HEK293T (cell line): ENCODE measurements around the gene CASP2.

ENCODE experiments used
- CTCF ChIA-PET: fragments of 350-600 bp; formaldehyde crosslinking; extraction: SDS; loops from one replicate; lab custom pipeline; 2021; ENCODE audit warnings: antibody characterized with exemption, inconsistent platforms; lab: Yijun Ruan, JAX
- POLR2A ChIA-PET: fragments of 350-600 bp; formaldehyde crosslinking; extraction: SDS; loops from one replicate; lab custom pipeline; 2020; ENCODE audit warnings: antibody characterized with exemption, inconsistent platforms; lab: Yijun Ruan, JAX
- DNase-seq: peaks from one replicate; pipeline ENCODE4 v3.0.0; 2012; ENCODE audit warnings: mixed read lengths; ENCODE audit errors: extremely low spot score
- ARNT ChIP-seq: fragments of 450-650 bp; IDR thresholded peaks from 2 replicates; pipeline ENCODE4 v1.6.1; 2017; ENCODE audit warnings: mild to moderate bottlenecking
- BHLHE40 ChIP-seq: fragments of 450-650 bp; IDR thresholded peaks from 2 replicates; pipeline ENCODE4 v1.6.1; 2016; ENCODE audit warnings: mild to moderate bottlenecking, moderate library complexity, borderline replicate concordance
- CTBP1 ChIP-seq: fragments of 450-650 bp; IDR thresholded peaks from 2 replicates; pipeline ENCODE4 v1.6.1; 2016; ENCODE audit warnings: borderline replicate concordance
- ELF4 ChIP-seq: fragments of 450-650 bp; IDR thresholded peaks from 2 replicates; pipeline ENCODE4 v1.6.1; 2017; ENCODE audit warnings: antibody characterized with exemption
- FOXA1 ChIP-seq: fragments of 450-650 bp; IDR thresholded peaks from 2 replicates; pipeline ENCODE4 v1.6.1; 2016; ENCODE audit warnings: mild to moderate bottlenecking
- FOXK2 ChIP-seq: fragments of 450-650 bp; IDR thresholded peaks from 2 replicates; pipeline ENCODE4 v1.6.1; 2016; ENCODE audit warnings: mild to moderate bottlenecking
- FOXM1 ChIP-seq: fragments of 450-650 bp; IDR thresholded peaks from 2 replicates; pipeline ENCODE4 v1.6.1; 2017; ENCODE audit warnings: mild to moderate bottlenecking, borderline replicate concordance
- HDGF ChIP-seq: fragments of 450-650 bp; IDR thresholded peaks from 2 replicates; pipeline ENCODE4 v1.6.1; 2017; ENCODE audit warnings: antibody characterized with exemption, borderline replicate concordance
- L3MBTL2 ChIP-seq: fragments of 450-650 bp; conservative IDR thresholded peaks from 2 replicates; pipeline ENCODE4 v1.6.1; 2016; ENCODE audit warnings: mild to moderate bottlenecking
- LEF1 ChIP-seq: fragments of 450-650 bp; IDR thresholded peaks from 2 replicates; pipeline ENCODE4 v1.6.1; 2017; ENCODE audit warnings: mild to moderate bottlenecking, borderline replicate concordance
- NFRKB ChIP-seq: fragments of 450-650 bp; IDR thresholded peaks from 2 replicates; pipeline ENCODE4 v1.6.1; 2016; ENCODE audit warnings: mild to moderate bottlenecking, moderate library complexity
- SP1 ChIP-seq: fragments of 450-650 bp; IDR thresholded peaks from 2 replicates; pipeline ENCODE4 v1.6.1; 2017
- SUZ12 ChIP-seq: fragments of 450-650 bp; IDR thresholded peaks from 2 replicates; pipeline ENCODE4 v1.6.1; 2016; ENCODE audit warnings: mild to moderate bottlenecking
- TARDBP ChIP-seq: fragments of 450-650 bp; IDR thresholded peaks from 2 replicates; pipeline ENCODE4 v1.6.1; 2016
- ZNF384 ChIP-seq: fragments of 450-650 bp; IDR thresholded peaks from 2 replicates; pipeline ENCODE4 v1.6.1; 2016
- TF ChIP-seq, protein P1 (sequence below): fragments of 450-650 bp; IDR thresholded peaks from 2 replicates; pipeline ENCODE4 v1.6.1; 2016

The CASP2 gene

DNA sequence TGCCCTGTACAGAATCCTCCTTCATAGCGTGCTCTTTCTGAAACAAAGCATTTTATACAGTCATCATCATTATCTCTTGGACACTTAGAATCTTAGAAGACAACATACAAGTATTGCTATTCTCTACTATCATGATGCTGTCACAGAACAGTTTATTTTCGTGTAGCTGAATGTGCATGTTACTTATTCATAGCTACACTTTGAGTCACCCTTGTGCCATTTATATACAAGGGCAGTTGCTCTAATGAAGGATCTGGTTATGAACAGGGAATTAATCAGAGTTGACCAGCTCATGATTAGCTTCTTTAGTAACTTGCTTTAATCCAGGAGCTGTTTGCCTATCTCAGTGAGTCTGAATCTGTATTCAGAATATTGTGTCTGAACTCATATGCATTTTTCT is 11.2 kb downstream of the CASP2 start:
- ChIA-PET POLR2A (interaction anchor here (1.3 kb wide), 1 partner anchor 36 kb away, joined by 5 read pairs; the partner anchor contains the start of gene GSTK1), CTCF (interaction anchor here (0.7 to 1.7 kb wide), 10 partner anchors 8 to 107 kb away, joined by 3 to 14 read pairs (median 4); partner anchors contain the start of gene CLCN1)
- DNase-seq = no peak
- TF ChIP-seq ARNT (no peak), NFRKB (no peak), HDGF (no peak), LEF1 (no peak), L3MBTL2 (no peak), ELF4 (no peak), ZNF384 (no peak), FOXA1 (no peak), SUZ12 (no peak), TARDBP (no peak), FOXK2 (no peak), BHLHE40 (no peak), SP1 (no peak), CTBP1 (no peak), FOXM1 (no peak)
- TF ChIP-seq, protein P1, sequence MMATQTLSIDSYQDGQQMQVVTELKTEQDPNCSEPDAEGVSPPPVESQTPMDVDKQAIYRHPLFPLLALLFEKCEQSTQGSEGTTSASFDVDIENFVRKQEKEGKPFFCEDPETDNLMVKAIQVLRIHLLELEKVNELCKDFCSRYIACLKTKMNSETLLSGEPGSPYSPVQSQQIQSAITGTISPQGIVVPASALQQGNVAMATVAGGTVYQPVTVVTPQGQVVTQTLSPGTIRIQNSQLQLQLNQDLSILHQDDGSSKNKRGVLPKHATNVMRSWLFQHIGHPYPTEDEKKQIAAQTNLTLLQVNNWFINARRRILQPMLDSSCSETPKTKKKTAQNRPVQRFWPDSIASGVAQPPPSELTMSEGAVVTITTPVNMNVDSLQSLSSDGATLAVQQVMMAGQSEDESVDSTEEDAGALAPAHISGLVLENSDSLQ = no peak

DNA sequence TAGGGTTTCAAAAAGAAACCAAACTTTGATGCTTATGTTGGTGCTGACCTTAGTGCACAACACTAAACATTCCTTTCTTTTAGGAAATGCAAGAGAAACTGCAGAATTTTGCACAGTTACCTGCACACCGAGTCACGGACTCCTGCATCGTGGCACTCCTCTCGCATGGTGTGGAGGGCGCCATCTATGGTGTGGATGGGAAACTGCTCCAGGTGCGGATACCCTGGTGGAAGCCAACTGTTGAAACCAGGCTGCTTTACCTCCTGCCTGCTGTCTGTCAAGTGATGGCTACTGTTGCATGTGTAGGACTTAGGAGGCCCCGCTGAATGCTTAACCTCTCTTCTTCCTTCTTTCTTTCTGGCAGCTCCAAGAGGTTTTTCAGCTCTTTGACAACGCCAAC is 11.7 kb downstream of the CASP2 start:
- TF ChIP-seq FOXK2 = no peak
- TF ChIP-seq SP1 = no peak
- TF ChIP-seq, protein P1 = no peak; the same call in 1 of the 2 replicates
- no peak for TF ChIP-seq ARNT
- TF ChIP-seq BHLHE40 = no peak
- TF ChIP-seq FOXM1 = no peak
- DNase-seq = peak; percentile 69
- CTCF ChIA-PET = interaction anchor here (0.7 to 1.7 kb wide), 10 partner anchors 9 to 106 kb away, joined by 3 to 14 read pairs (median 4); partner anchors contain the start of gene CLCN1
- POLR2A ChIA-PET = interaction anchor here (1.3 kb wide), 1 partner anchor 36 kb away, joined by 5 read pairs; the partner anchor contains the start of gene GSTK1

DNA sequence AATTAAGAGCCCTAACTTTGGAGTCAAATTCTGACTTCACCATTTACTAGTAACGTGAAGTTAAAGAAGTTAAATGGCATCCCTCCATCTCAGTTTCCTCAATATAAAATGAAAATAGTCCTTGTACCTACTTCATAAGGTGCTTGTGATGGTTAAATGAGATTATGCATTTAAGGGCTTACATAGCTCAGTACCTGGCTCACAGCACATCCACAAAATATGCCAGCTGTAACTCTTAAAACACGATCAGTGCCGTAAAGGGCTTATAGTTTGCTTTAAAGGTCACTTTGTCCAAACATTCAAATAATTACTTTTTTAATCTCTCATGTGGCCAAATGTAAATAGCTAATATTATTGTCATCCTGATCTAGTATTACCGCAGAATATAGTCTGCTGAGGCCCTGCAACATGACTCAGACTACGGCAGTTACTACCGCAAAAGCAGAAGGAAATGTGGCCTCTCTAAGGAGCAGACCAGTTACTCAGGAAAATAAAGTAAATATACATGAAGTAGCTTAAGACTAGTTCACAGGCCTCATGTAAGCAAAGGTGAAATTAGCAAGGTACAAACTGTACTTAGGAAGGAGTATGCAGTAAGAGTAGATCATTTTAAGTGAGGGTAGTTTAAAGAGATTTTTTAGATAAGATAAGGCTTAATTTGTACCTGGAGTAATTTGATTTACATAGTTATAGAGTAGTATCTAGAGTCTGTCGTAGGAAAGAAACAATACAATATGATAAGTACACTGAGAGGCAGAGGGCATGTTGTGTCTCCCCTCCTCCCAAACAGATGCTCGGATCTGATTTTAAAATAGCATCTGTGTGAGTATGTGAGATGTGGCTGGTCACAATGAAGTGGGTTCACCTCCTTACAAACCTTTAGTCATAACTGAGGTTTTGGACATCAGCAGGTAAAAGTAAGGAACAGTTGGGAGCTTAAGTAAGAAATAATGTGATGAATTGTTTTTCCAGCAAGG is 13.1 kb downstream of the CASP2 start:
- ChIA-PET POLR2A (interaction anchor here (1.8 kb wide), 1 partner anchor 38 kb away, joined by 5 read pairs; the partner anchor contains the start of gene GSTK1), CTCF (interaction anchor here (0.7 to 1.2 kb wide), 4 partner anchors 9 to 79 kb away, joined by 3 to 4 read pairs (median 3); partner anchors contain the start of genes CLCN1 and GSTK1)
- no peak for DNase-seq
- TF ChIP-seq ARNT = no peak
- no peak for TF ChIP-seq FOXA1
- no peak for TF ChIP-seq TARDBP
- TF ChIP-seq, protein P1 = no peak
- TF ChIP-seq SP1 = no peak

DNA sequence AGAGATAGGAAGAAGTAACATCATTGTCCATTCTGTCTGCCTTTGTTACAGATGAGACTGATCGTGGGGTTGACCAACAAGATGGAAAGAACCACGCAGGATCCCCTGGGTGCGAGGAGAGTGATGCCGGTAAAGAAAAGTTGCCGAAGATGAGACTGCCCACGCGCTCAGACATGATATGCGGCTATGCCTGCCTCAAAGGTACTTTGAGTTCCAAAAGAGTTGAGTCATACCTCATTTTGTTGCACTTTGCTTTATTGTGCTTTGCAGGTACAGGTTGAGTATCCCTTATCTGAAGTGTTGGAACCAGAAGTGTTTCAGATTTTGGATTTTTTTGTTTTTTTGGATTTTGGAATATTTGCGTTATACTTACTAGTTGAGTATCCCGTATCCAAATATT is 15.6 kb downstream of the CASP2 start:
- TF ChIP-seq SP1 (no peak), TARDBP (no peak), LEF1 (no peak), FOXM1 (no peak), ZNF384 (no peak), HDGF (no peak), BHLHE40 (no peak), FOXA1 (no peak), ELF4 (no peak), L3MBTL2 (no peak)
- POLR2A ChIA-PET = no interaction called here
- CTCF ChIA-PET = no interaction called here
- DNase-seq = no peak

DNA sequence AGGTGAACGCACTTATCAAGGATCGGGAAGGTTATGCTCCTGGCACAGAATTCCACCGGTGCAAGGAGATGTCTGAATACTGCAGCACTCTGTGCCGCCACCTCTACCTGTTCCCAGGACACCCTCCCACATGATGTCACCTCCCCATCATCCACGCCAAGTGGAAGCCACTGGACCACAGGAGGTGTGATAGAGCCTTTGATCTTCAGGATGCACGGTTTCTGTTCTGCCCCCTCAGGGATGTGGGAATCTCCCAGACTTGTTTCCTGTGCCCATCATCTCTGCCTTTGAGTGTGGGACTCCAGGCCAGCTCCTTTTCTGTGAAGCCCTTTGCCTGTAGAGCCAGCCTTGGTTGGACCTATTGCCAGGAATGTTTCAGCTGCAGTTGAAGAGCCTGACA is 16.8 kb downstream of the CASP2 start:
- TF ChIP-seq, protein P1 = no peak
- TF ChIP-seq LEF1 = no peak
- no peak for TF ChIP-seq CTBP1
- ChIA-PET CTCF (interaction anchor here (0.9 to 2.7 kb wide), 4 partner anchors 9 to 432 kb away, joined by 3 to 16 read pairs (median 5); no protein-coding TSS in a partner anchor), POLR2A (no interaction called here)
- no peak for DNase-seq
